Spinal cord (tissue), 10 donors: Measurements from ENCODE around the gene MSI2. TPM values are rescaled to one million over a fixed set of nuclear protein-coding genes. Genes with fewer than 3 reads are reported as not detected.
A peak's percentile ranks its signal among the peaks of the same experiment; 100 is the strongest.
"Not testable (repeated sequence)": the region's sequence is repeated elsewhere in the genome, so short reads cannot be mapped to it uniquely, and the experiment has no call there.

ENCODE experiments used
- DNase-seq, 6 donors: peaks; one replicate each; pipeline versions ENCODE4 v3.0.0 to v3.0.0-alpha.2; 2013 to 2015; ENCODE audit warnings: low spot score in 6 of 6, low read depth in 4 of 6
- H3K27ac ChIP-seq: one replicate; pipeline ENCODE4 v1.5.1; 2013; ENCODE audit warnings: low read depth, low read length, control low read depth
- H3K27me3 ChIP-seq: one replicate; pipeline ENCODE4 v1.6.1; 2013; ENCODE audit warnings: low read length; ENCODE audit not compliant: control insufficient read depth, insufficient read depth
- H3K36me3 ChIP-seq: one replicate; pipeline ENCODE4 v1.6.1; 2013; ENCODE audit warnings: low read length; ENCODE audit not compliant: control insufficient read depth, insufficient read depth
- H3K4me1 ChIP-seq: one replicate; pipeline ENCODE4 v1.6.1; 2013; ENCODE audit warnings: low read length; ENCODE audit not compliant: control insufficient read depth, insufficient read depth
- H3K4me3 ChIP-seq: one replicate; pipeline ENCODE4 v1.5.1; 2013; ENCODE audit warnings: low read depth, low read length, control low read depth
- H3K9me3 ChIP-seq: one replicate; pipeline ENCODE4 v1.6.1; 2013; ENCODE audit warnings: low read length; ENCODE audit not compliant: control insufficient read depth, insufficient read depth
- WGBS: methylation state at CpG from one replicate; pipeline ENCODE4 v1.1.5; 2013; ENCODE audit warnings: missing lambda C conversion rate; ENCODE audit not compliant: insufficient coverage; 5-methylcytosine and 5-hydroxymethylcytosine counted together
- polyA plus RNA-seq, 2 donors: library from polyadenylated mRNA; unstranded; fragments of 120-200 nt; gene quantifications; one replicate each; pipeline ENCODE4 v1.2.1, GENCODE V29; 2013; ENCODE audit not compliant: insufficient read length in 2 of 2
- total RNA-seq, 2 donors: library from RNA; depleted of rRNA in 1 of 2; stranded (reverse); fragments of 120-200 nt in 1 of 2; fragments of >200 nt in 1 of 2; gene quantifications; one replicate each; pipeline versions ENCODE4 v1.2.3 to v1.2.4, GENCODE V29; 2013 to 2014
- donor health status: healthy.

MSI2 gene
- total and polyA plus RNA-seq, 4 donors, result 92.8 to 167 (median 109) TPM

DNA sequence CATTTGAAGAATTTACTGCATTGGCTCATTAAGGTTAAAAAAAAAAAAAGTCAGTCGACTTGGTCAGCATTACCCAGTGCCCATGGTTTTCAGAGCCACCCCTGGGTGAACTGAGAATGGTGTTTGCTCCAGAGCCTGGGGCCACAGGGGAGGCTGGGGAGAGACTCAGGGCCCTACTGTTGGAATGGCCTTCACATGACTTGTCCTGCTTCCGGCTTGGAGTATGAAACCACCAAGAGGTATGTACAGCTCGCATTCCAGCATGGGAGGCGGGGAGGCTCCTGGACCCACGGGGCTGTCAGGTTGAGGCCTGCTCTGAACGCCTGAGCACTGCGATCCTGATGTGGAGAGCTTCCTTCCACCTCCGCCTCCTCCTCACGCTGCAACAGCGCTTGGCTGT is 36.8 kb downstream of the MSI2 start:
- H3K9me3 ChIP-seq, result peaks cover 2% of the 10 kb centered on the region
- H3K27me3 ChIP-seq, result no peaks in the 10 kb centered on the region
- no peak overlapping the region for H3K4me3 ChIP-seq
- no peak for DNase-seq
- peaks cover 15% of the 10 kb centered on the region for H3K36me3 ChIP-seq
- peaks cover 64% of the 10 kb centered on the region for H3K4me1 ChIP-seq
- peak overlapping the region; percentile 10 for H3K27ac ChIP-seq
- 73% methylated on average over 6 of the region's 10 CpGs for WGBS

DNA sequence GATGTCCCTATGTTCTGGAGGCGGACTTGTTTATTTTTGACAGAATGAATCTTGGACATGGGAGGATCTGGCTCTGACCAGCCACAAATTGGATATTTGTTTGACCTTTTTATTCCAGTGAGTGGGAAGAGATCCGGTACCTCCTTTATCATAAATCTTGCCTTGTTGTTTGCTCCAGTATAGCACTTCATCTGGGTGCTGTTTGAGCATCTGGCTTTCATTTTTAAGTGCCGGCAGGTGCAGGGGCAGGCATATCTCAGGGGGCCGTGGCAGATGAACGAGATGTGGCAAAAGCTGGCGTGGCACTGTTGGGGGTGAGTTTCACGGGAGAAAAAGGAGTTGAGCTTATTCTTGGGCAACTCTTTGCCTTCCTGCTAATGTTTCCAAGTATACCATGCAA is 37.8 kb downstream of the MSI2 start:
- peaks cover 54% of the 10 kb centered on the region for H3K4me1 ChIP-seq
- no peak for DNase-seq
- H3K9me3 ChIP-seq, result peaks cover 7% of the 10 kb centered on the region
- H3K27ac ChIP-seq, result peak overlapping the region; percentile 89
- no peaks in the 10 kb centered on the region for H3K27me3 ChIP-seq
- H3K4me3 ChIP-seq, result no peak overlapping the region
- peaks cover 20% of the 10 kb centered on the region for H3K36me3 ChIP-seq
- WGBS, result 39% methylated on average over 5 of the region's 7 CpGs

DNA sequence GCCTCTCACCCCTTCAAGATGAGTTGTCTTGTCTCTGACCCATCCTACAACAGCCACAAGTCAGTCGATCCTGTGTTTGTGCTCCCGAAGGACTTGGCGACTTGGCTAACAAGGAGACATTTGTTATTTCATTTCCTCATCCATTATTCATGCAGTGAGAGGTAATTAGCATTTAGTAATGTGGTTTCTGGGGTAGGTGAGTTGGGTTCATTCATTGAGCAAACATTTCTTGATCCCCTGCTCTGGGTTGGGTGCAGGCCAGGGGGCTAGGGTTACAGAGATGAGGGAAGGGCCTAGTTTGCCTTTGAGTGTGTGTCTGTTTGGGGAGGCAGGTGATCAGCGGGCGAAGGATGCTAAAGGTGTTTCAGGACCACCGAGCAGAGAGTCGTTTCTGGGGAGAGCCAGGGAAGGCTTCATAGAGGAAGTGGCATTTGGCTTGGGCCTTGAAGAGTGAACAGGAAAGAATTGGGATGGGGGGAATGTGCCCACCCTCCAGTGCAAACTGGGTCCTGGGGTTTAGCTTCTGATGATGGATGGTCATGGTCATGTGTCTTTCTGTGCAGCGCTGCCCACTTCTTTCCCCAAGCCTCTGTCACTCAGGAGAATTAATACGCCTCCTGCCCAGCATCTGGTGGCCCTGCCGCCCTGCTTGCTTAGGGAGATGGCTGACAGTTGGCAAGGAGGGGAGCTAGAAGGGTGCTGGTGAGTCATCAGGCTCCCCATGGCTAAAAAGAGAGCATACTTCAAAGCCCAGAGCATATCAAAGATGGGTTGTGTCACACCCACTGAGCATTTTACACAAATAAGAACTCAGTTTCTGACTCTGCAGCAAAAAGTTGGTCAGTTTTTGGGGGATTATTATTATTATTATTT is 38.5 kb downstream of the MSI2 start:
- H3K4me3 ChIP-seq, result no peak overlapping the region
- peak in 1 of 6 donors; percentile 78 for DNase-seq
- H3K4me1 ChIP-seq, result peaks cover 46% of the 10 kb centered on the region
- 54% methylated on average over 4 of the region's 10 CpGs for WGBS
- H3K27ac ChIP-seq, result peak overlapping the region; percentile 89
- peaks cover 22% of the 10 kb centered on the region for H3K36me3 ChIP-seq
- H3K9me3 ChIP-seq, result peaks cover 7% of the 10 kb centered on the region
- no peaks in the 10 kb centered on the region for H3K27me3 ChIP-seq

DNA sequence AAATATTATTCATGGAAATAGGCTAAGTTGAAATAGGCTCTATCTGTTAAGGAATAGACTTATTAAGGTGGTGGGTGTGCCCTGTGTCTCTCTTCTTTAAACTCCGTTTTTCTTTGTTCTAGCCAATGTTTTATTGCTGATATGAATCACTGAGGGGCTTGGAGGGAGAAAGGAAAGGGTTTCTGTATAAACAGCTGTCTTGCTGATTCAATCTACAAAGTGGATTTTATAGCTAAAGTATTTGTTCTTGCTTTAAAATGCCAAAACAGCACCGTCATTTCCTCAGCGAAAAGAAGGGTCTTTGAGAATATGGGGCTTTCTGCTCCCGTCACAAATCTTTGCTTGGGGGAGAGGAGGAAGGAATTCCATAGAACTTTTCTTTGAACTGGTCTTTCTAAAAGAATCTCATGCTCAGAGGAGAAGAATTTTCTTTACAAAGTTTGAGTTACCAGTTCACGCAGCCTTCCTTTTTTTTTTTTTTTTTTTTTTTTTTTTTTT is 39.3 kb downstream of the MSI2 start:
- peaks cover 39% of the 10 kb centered on the region for H3K4me1 ChIP-seq

DNA sequence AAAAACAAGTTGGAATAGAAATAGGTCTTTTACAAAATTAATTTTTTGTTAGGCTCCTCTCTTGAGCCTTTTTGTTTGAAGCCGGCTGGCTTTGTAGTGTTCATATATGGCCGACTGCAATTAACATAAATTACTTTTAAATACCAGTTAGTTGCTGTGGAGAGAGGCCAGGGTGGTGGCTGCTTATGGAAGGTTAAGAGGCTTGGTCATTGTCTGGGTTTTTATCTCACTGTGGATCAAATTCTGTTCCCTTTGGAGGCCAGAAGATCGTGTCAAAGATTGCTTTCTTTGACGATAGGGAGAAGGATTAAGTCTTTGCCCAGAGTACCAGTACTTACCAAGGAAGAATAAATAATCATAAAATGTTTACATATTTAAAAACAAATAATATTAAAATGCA is 39.9 kb downstream of the MSI2 start:
- DNase-seq, result no peak
- no CpG with 5 or more reads among the region's 4 CpGs for WGBS
- H3K27ac ChIP-seq, result peak overlapping the region; percentile 89

More for the DNA sequence above, 39.3 kb downstream of the MSI2 start:
- WGBS, result no CpG with 5 or more reads among the region's 5 CpGs
- no peak for DNase-seq
- H3K27ac ChIP-seq, result peak overlapping the region; percentile 89
- H3K4me3 ChIP-seq, result no peak overlapping the region
- H3K36me3 ChIP-seq, result peaks cover 18% of the 10 kb centered on the region
- H3K27me3 ChIP-seq, result no peaks in the 10 kb centered on the region
- H3K9me3 ChIP-seq, result peaks cover 7% of the 10 kb centered on the region

DNA sequence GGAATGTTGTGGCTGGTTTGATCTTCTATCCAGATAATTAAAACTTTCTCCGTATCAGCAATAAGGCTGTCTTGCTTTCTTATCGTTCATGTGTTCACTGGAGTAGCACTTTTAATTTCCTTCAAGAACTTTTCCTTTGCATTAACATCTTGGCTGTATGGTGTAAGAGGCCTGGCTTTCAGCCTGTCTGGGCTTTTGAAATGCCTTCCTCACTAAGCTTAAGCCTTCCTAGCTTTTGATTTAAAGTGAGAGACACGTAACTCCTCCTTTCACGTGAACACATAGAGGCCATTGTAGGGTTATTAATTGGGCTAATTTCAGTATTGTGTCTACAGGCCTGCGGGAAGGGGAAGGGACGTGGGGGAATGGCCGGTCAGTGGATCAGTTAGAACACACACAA is 42.9 kb downstream of the MSI2 start:
- no peaks in the 10 kb centered on the region for H3K27me3 ChIP-seq
- peaks cover 15% of the 10 kb centered on the region for H3K4me1 ChIP-seq
- H3K27ac ChIP-seq, result no peak overlapping the region
- H3K4me3 ChIP-seq, result no peak overlapping the region
- DNase-seq, result no peak
- WGBS, result no CpG with 5 or more reads among the region's 7 CpGs
- peaks cover 18% of the 10 kb centered on the region for H3K36me3 ChIP-seq
- peaks cover 7% of the 10 kb centered on the region for H3K9me3 ChIP-seq

More for the DNA sequence above, 39.9 kb downstream of the MSI2 start:
- H3K27me3 ChIP-seq, result no peaks in the 10 kb centered on the region
- peaks cover 18% of the 10 kb centered on the region for H3K36me3 ChIP-seq
- H3K9me3 ChIP-seq, result peaks cover 7% of the 10 kb centered on the region
- H3K4me1 ChIP-seq, result peaks cover 34% of the 10 kb centered on the region
- H3K4me3 ChIP-seq, result no peak overlapping the region

DNA sequence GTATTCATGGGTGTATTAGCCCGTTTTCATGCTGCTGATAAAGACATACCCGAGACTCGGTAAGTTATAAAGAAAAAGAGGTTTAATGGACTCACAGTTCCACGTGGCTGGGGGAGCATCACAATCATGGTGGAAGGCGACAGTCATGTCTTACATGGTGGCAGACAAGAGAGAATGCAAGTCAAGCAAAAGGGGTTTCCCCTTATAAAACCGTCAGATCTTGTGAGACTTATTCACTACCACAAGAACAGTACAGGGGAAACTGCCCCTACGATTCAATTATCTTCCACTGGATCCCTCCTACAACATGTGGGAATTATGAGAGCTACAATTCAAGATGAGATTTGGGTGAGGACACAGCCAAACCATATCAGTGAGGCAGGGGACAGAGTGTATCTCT is 44.3 kb downstream of the MSI2 start:
- DNase-seq, H3K9me3 ChIP-seq, H3K4me3 ChIP-seq, H3K27ac ChIP-seq, H3K27me3 ChIP-seq: not testable (repeated sequence)
- WGBS, result 100% methylated on average over 3 of the region's 7 CpGs
- Histone ChIP-seq H3K4me1 (peaks cover 15% of the 10 kb centered on the region), H3K36me3 (peaks cover 18% of the 10 kb centered on the region)

DNA sequence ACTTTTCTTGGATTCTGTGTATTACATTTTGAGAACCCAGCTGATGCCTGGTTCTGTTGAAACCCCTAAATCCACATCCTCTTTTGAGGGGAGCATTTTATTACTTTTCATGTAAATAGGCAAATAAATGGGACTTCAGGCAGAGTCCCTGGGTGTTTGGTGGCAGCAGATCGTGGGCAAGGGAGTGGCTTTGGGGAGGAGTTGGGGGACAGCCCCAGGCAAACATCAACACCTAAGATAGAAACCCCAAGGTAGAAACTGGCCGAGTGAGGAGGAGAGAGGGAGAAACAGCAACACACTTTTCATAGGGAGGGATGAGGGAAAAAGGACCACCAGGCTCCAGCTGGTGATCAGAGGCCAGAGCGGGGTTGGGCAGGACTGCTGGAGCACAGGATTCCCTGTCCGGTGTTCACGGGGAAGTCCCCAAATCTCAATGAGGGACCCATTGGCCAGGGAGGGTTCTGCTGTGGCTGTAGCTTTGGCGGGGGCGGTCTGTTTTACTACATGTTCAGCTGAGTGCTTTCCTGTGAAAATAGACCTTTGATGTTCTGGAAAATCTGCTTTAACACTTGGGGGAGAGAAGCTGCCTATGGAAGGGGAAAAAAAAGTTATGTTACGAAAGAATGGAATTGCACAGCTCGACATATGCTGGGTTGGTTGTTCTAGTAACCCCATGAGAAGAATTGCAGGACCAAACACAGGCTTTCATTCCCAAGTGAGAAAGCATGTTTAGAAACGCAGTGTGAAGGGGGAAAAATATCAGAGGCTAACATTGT is 46.6 kb downstream of the MSI2 start:
- H3K36me3 ChIP-seq, result peaks cover 20% of the 10 kb centered on the region
- peaks cover 20% of the 10 kb centered on the region for H3K4me1 ChIP-seq
- H3K4me3 ChIP-seq, result no peak overlapping the region
- H3K9me3 ChIP-seq, result peaks cover 7% of the 10 kb centered on the region
- H3K27ac ChIP-seq, result peak overlapping the region; percentile 34
- H3K27me3 ChIP-seq, result no peaks in the 10 kb centered on the region
- 90% methylated on average over 7 of the region's 10 CpGs for WGBS
- DNase-seq, result no peak

DNA sequence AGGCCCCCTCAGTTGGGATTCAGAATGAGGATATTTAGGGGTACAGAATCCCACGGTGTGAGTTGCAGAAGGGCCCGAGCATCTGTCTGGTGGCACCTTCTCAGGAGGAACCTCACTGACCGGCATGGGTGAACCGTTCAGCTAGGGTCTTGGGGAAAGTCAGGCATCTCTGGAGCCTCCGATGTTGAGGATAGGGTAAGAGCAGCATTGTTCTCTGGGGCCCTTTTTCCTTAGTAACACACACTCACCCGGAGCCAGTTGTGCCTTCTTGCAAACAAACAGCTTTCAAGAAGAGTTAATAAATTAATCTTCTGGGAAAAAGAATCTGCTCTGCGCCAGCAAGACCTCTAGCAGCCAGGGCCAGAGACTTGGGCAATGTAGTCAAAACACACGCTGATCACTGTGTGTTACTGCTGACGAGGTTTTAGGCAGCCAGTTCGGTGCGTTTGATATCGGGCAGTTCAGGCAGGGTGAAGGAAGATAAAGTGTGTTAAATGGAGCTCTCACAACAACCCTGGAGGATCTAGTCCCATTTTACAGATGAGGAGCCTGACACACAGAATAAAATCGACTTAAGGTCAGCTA is 48.9 kb downstream of the MSI2 start:
- no peak for DNase-seq
- H3K9me3 ChIP-seq, result no peaks in the 10 kb centered on the region
- H3K27me3 ChIP-seq, result no peaks in the 10 kb centered on the region
- no peak overlapping the region for H3K4me3 ChIP-seq
- H3K36me3 ChIP-seq, result peaks cover 19% of the 10 kb centered on the region
- 81% methylated on average over 5 of the region's 13 CpGs for WGBS
- H3K27ac ChIP-seq, result peak overlapping the region; percentile 22
- peaks cover 32% of the 10 kb centered on the region for H3K4me1 ChIP-seq
